Uterus (tissue), 2 donors: ENCODE data around the gene KIF5A.

ENCODE experiments used
- POLR2A ChIP-seq, 2 donors: fragments of 450-650 bp; IDR thresholded peaks; one replicate each; pipeline ENCODE4 v1.6.1; 2016; ENCODE audit warnings: antibody characterized with exemption in 2 of 2, mild to moderate bottlenecking in 1 of 2, moderate library complexity in 1 of 2
- TF ChIP-seq, protein P1 (sequence below), 4 experiments: fragments of 200-600 bp in 2 of 4; fragments of 450-650 bp in 2 of 4; sonication (generic) in 2 of 4; IDR thresholded peaks; one replicate each; pipeline ENCODE4 v1.5.1; 2016 to 2019; ENCODE audit warnings: antibody characterized with exemption in 4 of 4, mild to moderate bottlenecking in 2 of 4, moderate library complexity in 1 of 4

DNA sequence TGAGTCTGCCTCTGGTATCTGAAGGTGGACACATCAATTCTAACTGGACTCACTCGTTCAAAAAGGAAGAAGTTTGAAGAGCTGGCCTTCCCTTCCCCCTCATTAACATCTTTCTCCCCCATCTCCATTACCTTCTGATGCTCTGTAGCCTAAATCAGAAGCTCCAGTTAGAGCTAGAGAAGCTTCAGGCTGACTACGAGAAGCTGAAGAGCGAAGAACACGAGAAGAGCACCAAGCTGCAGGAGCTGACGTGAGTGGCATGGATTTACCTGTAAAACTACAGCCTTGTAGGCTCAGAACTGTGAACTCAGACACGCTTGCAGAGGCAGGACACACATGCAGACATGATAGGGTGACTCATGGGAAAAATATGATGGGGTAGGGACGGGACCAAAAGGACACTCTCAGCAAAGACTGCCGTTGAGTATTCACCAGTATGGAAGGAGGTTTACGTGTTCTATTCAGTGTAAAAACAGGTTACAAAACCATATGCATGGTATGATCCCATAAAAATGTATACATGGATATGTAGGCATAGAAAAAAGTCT, 26.8 kb downstream of the KIF5A start:
- TF ChIP-seq POLR2A (IDR thresholded peaks at IDR 0.05), result no peak
- TF ChIP-seq, protein P1, sequence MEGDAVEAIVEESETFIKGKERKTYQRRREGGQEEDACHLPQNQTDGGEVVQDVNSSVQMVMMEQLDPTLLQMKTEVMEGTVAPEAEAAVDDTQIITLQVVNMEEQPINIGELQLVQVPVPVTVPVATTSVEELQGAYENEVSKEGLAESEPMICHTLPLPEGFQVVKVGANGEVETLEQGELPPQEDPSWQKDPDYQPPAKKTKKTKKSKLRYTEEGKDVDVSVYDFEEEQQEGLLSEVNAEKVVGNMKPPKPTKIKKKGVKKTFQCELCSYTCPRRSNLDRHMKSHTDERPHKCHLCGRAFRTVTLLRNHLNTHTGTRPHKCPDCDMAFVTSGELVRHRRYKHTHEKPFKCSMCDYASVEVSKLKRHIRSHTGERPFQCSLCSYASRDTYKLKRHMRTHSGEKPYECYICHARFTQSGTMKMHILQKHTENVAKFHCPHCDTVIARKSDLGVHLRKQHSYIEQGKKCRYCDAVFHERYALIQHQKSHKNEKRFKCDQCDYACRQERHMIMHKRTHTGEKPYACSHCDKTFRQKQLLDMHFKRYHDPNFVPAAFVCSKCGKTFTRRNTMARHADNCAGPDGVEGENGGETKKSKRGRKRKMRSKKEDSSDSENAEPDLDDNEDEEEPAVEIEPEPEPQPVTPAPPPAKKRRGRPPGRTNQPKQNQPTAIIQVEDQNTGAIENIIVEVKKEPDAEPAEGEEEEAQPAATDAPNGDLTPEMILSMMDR (IDR thresholded peaks at IDR 0.05), result no peak
